Heart left ventricle (tissue), 16 donors: ENCODE results near the gene CDK5RAP3. TPM values are rescaled to one million over a fixed set of nuclear protein-coding genes. Genes with fewer than 3 reads are reported as not detected.
A peak's percentile ranks its signal among the peaks of the same experiment; 100 is the strongest.

Experiments used
- ATAC-seq, 4 donors: fragments of 200-7000 bp; cut with Tn5 transposase; one replicate each; pipeline ENCODE4 v1.9.1; 2020 to 2022; ENCODE audit warnings: moderate library complexity in 4 of 4, mild to moderate bottlenecking in 3 of 4, moderate number of reproducible peaks in 1 of 4
- DNase-seq, 5 donors: peaks; one replicate each; pipeline ENCODE4 v3.0.0-alpha.2; 2020
- H3K27ac ChIP-seq, 12 donors: fragments of 200-600 bp; sonication (generic) in 4 of 12; one replicate each; pipeline versions ENCODE4 v1.5.0 to v1.8.0; 2016 to 2022; ENCODE audit warnings: mild to moderate bottlenecking in 2 of 12
- H3K27me3 ChIP-seq, 9 donors: fragments of 200-600 bp; sonication (generic) in 2 of 9; one replicate each; pipeline versions ENCODE4 v1.5.1 to v1.8.0; 2016 to 2022; ENCODE audit warnings: mild to moderate bottlenecking in 3 of 9
- H3K36me3 ChIP-seq, 9 donors: fragments of 200-600 bp; sonication (generic) in 2 of 9; one replicate each; pipeline versions ENCODE4 v1.5.0 to v1.8.0; 2018 to 2022; ENCODE audit warnings: mild to moderate bottlenecking in 2 of 9
- H3K4me1 ChIP-seq, 12 donors: fragments of 200-600 bp; sonication (generic) in 4 of 12; one replicate each; pipeline versions ENCODE4 v1.5.0 to v1.8.0; 2016 to 2022; ENCODE audit warnings: mild to moderate bottlenecking in 3 of 12
- H3K4me3 ChIP-seq, 12 donors: fragments of 200-600 bp; sonication (generic) in 4 of 12; one replicate each; pipeline versions ENCODE4 v1.5.0 to v1.8.0; 2017 to 2022; ENCODE audit warnings: mild to moderate bottlenecking in 9 of 12, moderate library complexity in 4 of 12
- H3K9me3 ChIP-seq, 12 donors: fragments of 200-600 bp; sonication (generic) in 4 of 12; one replicate each; pipeline versions ENCODE4 v1.5.0 to v1.8.0; 2016 to 2022; ENCODE audit warnings: mild to moderate bottlenecking in 1 of 12
- CTCF ChIP-seq, 12 donors: fragments of 200-600 bp; sonication (generic) in 4 of 12; IDR thresholded peaks; one replicate each; pipeline versions ENCODE4 v1.5.0 to v1.8.0; 2018 to 2022; ENCODE audit warnings: antibody characterized with exemption in 12 of 12, mild to moderate bottlenecking in 5 of 12
- POLR2A ChIP-seq, 2 donors: fragments of 450-650 bp; IDR thresholded peaks; one replicate each; pipeline ENCODE4 v1.6.1; 2017; ENCODE audit warnings: antibody characterized with exemption in 2 of 2, mild to moderate bottlenecking in 2 of 2, moderate library complexity in 2 of 2
- WGBS, 4 donors: extraction: QIAGEN DNeasy Blood & Tissue Kit in 2 of 4; methylation state at CpG; one replicate each; pipeline versions ENCODE4 v1.1.5 to v1.1.7; 2013 to 2018; 5-methylcytosine and 5-hydroxymethylcytosine counted together
- intact Hi-C, 10 donors: fragments of 100-400 bp; cut with DNase I; formaldehyde crosslinking; loops; one replicate each; pipeline versions ENCODE4 v1.11.1 to v1.14.2; 2022
- polyA plus RNA-seq, 2 donors: library from polyadenylated mRNA; stranded (reverse); fragments of 200-250 nt; gene quantifications; one replicate each; pipeline ENCODE4 v1.2.3, GENCODE V29; 2013
- total RNA-seq, 9 donors: library from RNA; depleted of rRNA in 2 of 9; stranded (reverse); fragments of >200 nt in 2 of 9; fragmentation: NEBNext Ultra II Directional in 3 of 9; extraction: Animal tissue kit (Norgen Biotek cat#: 25700) in 3 of 9; gene quantifications; one replicate each; pipeline versions ENCODE4 v1.1.0 to v1.2.4, GENCODE V29; 2016 to 2023
- donor health status: ischemic (EF 13 %, LVEDD 7.1; RV severe dilation, severe dysfunction).
- donor health status: healthy with polysubstance abuse.
- donor health status: DM: no; HTN: yes; CAD: no.
- donor health status: DM: no; HTN: no; CAD: no.
- donor health status: ischemic (EF 25% LVEDD 6.9; RV normal size, moderate dysfunction).
- donor health status: ischemic (EF 25% LVEDD 5.7; RV mildly dilated, moderate dysfunction).
- donor health status: healthy.
- donor health status: DM: yes; HTN: yes; CAD: no.
- donor health status: ischemic (EF 35%, LVEDD 5.7; RV mildly dilated, moderate dysfunction).
- donor health status: nonischemic (EF 11% LVEDD 7.7; RV severe dilation, severe dysfunction).
- donor health status: DM: yes; HTN: yes; CAD: no.
- donor health status: PGD.
- donor health status: ischemic (EF 29% LVEDD 5.4; RV normal size, mild dysfunction).
- donor health status: nonischemic (EF 23%, LVEDD 6.1; RV moderate dilation, normal function).

The CDK5RAP3 gene
- total and polyA plus RNA-seq, 11 donors, result 41.2 to 80.9 (median 53.8) TPM

GRCh38 chr17:47956791-47957590, 13.9 kb upstream of the CDK5RAP3 start:
- no peak for ATAC-seq
- H3K4me1 ChIP-seq, result peaks cover 0 to 3% (median 0%) of the 10 kb centered on the region in 12 donors
- WGBS, 4 donors, result 77 to 94% (median 82%) methylated on average over 4 of the region's 4 CpGs
- H3K36me3 ChIP-seq, result no peaks in the 10 kb centered on the region
- H3K27ac ChIP-seq, result no peak overlapping the region
- H3K9me3 ChIP-seq, result peaks cover 0 to 4% (median 0%) of the 10 kb centered on the region in 12 donors
- H3K27me3 ChIP-seq, result no peaks in the 10 kb centered on the region
- intact Hi-C loops, result no loop called here
- H3K4me3 ChIP-seq, result no peak overlapping the region
- DNase-seq, result no peak
- TF ChIP-seq POLR2A (IDR thresholded peaks at IDR 0.05) (no peak), CTCF (IDR thresholded peaks at IDR 0.05) (no peak)

GRCh38 chr17:47957591-47958490, 13.1 kb upstream of the CDK5RAP3 start, which contains the start of gene PRR15L:
Gene PRR15L, minus strand, starts transcription at chr17:47957883. Its CDS starts 4,649 bp downstream, at chr17:47953234.
- TF ChIP-seq CTCF (IDR thresholded peaks at IDR 0.05) (no peak), POLR2A (IDR thresholded peaks at IDR 0.05) (no peak)
- intact Hi-C loops, result no loop called here
- no peaks in the 10 kb centered on the region for H3K27me3 ChIP-seq

GRCh38 chr17:47959825-47960655, 10.9 kb upstream of the CDK5RAP3 start:
- DNase-seq, result no peak
- no peak overlapping the region for H3K4me3 ChIP-seq
- 57 to 74% (median 66%) methylated on average over 6 to 8 of the region's 8 CpGs for WGBS, 4 donors
- H3K36me3 ChIP-seq, result no peaks in the 10 kb centered on the region
- ATAC-seq, result peak in 1 of 4 donors; percentile 33
- H3K4me1 ChIP-seq, result no peaks in the 10 kb centered on the region
- peaks cover 0 to 4% (median 0%) of the 10 kb centered on the region in 12 donors for H3K9me3 ChIP-seq
- H3K27ac ChIP-seq, result no peak overlapping the region
- TF ChIP-seq CTCF (IDR thresholded peaks at IDR 0.05) (no peak), POLR2A (IDR thresholded peaks at IDR 0.05) (no peak)
- no peaks in the 10 kb centered on the region for H3K27me3 ChIP-seq
- intact Hi-C loops, result no loop called here

More at GRCh38 chr17:47957591-47958490, 13.1 kb upstream of the CDK5RAP3 start, which contains the start of gene PRR15L:
- peaks cover 0 to 4% (median 0%) of the 10 kb centered on the region in 12 donors for H3K9me3 ChIP-seq
- no peak within 1 kb of the TSS for H3K4me3 ChIP-seq
- DNase-seq (no peak), ATAC-seq (no peak)
- WGBS, 4 donors, result 48 to 59% (median 53%) methylated on average over 14 to 16 of the region's 16 CpGs
- H3K4me1 ChIP-seq, result no peaks in the 10 kb centered on the region
- no peaks in the 10 kb centered on the region for H3K36me3 ChIP-seq
- no peak within 1 kb of the TSS for H3K27ac ChIP-seq
